Activated CD4-positive, alpha-beta T cell treated with anti-CD3 and anti-CD28 coated beads, Interleukin-2, amount 50 U/mL, for 1 hour (primary cell): ENCODE measurements around the gene CNOT6.
"Not testable (repeated sequence)": the region's sequence is repeated elsewhere in the genome, so short reads cannot be mapped to it uniquely, and the experiment has no call there.

Experiments used
- DNase-seq: peaks from one replicate; pipeline ENCODE4 v3.0.0-alpha.2; 2020

Gene CNOT6

GRCh38 chr5:180471866-180472265, 22.3 kb upstream of the CNOT6 start:
- DNase-seq = no peak

- no peak for DNase-seq
Measured at GRCh38 chr5:180472269-180472668, 21.9 kb upstream of the CNOT6 start.

- not testable (repeated sequence) for DNase-seq
Measured at GRCh38 chr5:180473386-180473785, 20.8 kb upstream of the CNOT6 start.

GRCh38 chr5:180474569-180474968, 19.6 kb upstream of the CNOT6 start:
- DNase-seq = no peak

GRCh38 chr5:180475969-180476524, 18.1 kb upstream of the CNOT6 start:
- not testable (repeated sequence) for DNase-seq

- DNase-seq = no peak
Measured at GRCh38 chr5:180484813-180485212, 9.4 kb upstream of the CNOT6 start.

GRCh38 chr5:180486636-180487149, 7.5 kb upstream of the CNOT6 start:
- no peak for DNase-seq

GRCh38 chr5:180487556-180487955, 6.6 kb upstream of the CNOT6 start:
- no peak for DNase-seq

- DNase-seq = no peak
Measured at GRCh38 chr5:180491496-180491895, 2.7 kb upstream of the CNOT6 start.

GRCh38 chr5:180492226-180492903, 1.8 kb upstream of the CNOT6 start:
- no peak for DNase-seq

- no peak for DNase-seq
Measured at GRCh38 chr5:180494510-180495181, 467 bp downstream of the CNOT6 start.

GRCh38 chr5:180495292-180495691, 1.1 kb downstream of the CNOT6 start:
- DNase-seq = no peak

- no peak for DNase-seq
Measured at GRCh38 chr5:180495991-180496741, 2.0 kb downstream of the CNOT6 start.

- DNase-seq = not testable (repeated sequence)
Measured at GRCh38 chr5:180496806-180497205, 2.6 kb downstream of the CNOT6 start.

- not testable (repeated sequence) for DNase-seq
Measured at GRCh38 chr5:180497865-180498264, 3.7 kb downstream of the CNOT6 start.

GRCh38 chr5:180498378-180498777, 4.2 kb downstream of the CNOT6 start:
- no peak for DNase-seq

GRCh38 chr5:180499684-180500083, 5.5 kb downstream of the CNOT6 start:
- no peak for DNase-seq

GRCh38 chr5:180500300-180500699, 6.1 kb downstream of the CNOT6 start:
- not testable (repeated sequence) for DNase-seq

GRCh38 chr5:180507661-180508060, 13.5 kb downstream of the CNOT6 start:
- DNase-seq = no peak

GRCh38 chr5:180515294-180515693, 21.1 kb downstream of the CNOT6 start:
- DNase-seq = no peak

- not testable (repeated sequence) for DNase-seq
Measured at GRCh38 chr5:180515974-180516373, 21.8 kb downstream of the CNOT6 start.

- no peak for DNase-seq
Measured at GRCh38 chr5:180516440-180516839, 22.3 kb downstream of the CNOT6 start.

- no peak for DNase-seq
Measured at GRCh38 chr5:180519098-180519497, 24.9 kb downstream of the CNOT6 start.
